HepG2 (cell line): ENCODE results near the gene CYB5R3. TPM values are rescaled to one million over a fixed set of nuclear protein-coding genes. Genes with fewer than 3 reads are reported as not detected.

ENCODE experiments used
- FOSL2 ChIP-seq: sonication (generic); formaldehyde crosslinking; IDR thresholded peaks from 2 replicates; pipeline ENCODE4 v1.4.0; 2020; ENCODE audit warnings: missing genetic modification reagents
- HOXA3 ChIP-seq: sonication (generic); formaldehyde crosslinking; IDR thresholded peaks from 2 replicates; pipeline ENCODE4 v1.5.0; 2020; ENCODE audit warnings: missing genetic modification reagents
- KDM2A ChIP-seq: sonication (generic); formaldehyde crosslinking; IDR thresholded peaks from 2 replicates; pipeline ENCODE4 v1.4.0; 2020; ENCODE audit warnings: low read depth, missing genetic modification reagents, borderline replicate concordance
- PHF8 ChIP-seq: sonication (generic); formaldehyde crosslinking; IDR thresholded peaks from 2 replicates; pipeline ENCODE4 v1.5.0; 2020; ENCODE audit warnings: missing genetic modification reagents
- POLR2G ChIP-seq: fragments of 200-400 bp; formaldehyde crosslinking; IDR thresholded peaks from 2 replicates; pipeline ENCODE4 v1.6.1; 2018; ENCODE audit warnings: mild to moderate bottlenecking, low read depth, low read length, moderate library complexity
- RAD21 ChIP-seq: fragments of 450-650 bp; formaldehyde crosslinking; IDR thresholded peaks from 2 replicates; pipeline ENCODE4 v1.5.0; 2020; ENCODE audit warnings: mild to moderate bottlenecking
- RBAK ChIP-seq: sonication (generic); formaldehyde crosslinking; IDR thresholded peaks from 2 replicates; pipeline ENCODE4 v1.5.1; 2020; ENCODE audit warnings: mild to moderate bottlenecking, missing genetic modification reagents
- REL ChIP-seq: sonication (generic); formaldehyde crosslinking; conservative IDR thresholded peaks from 2 replicates; pipeline ENCODE4 v1.8.0; 2022; ENCODE audit warnings: mild to moderate bottlenecking, missing genetic modification reagents, moderate library complexity
- SALL1 ChIP-seq: sonication (generic); formaldehyde crosslinking; IDR thresholded peaks from 2 replicates; pipeline ENCODE4 v1.8.0; 2022; ENCODE audit warnings: mild to moderate bottlenecking, missing genetic modification reagents
- SAP130 ChIP-seq: IDR thresholded peaks from 2 replicates; pipeline ENCODE4 v1.6.1; 2016; ENCODE audit warnings: low read depth
- SNAPC5 ChIP-seq: sonication (generic); formaldehyde crosslinking; IDR thresholded peaks from 2 replicates; pipeline ENCODE4 v1.8.1; 2023; ENCODE audit warnings: mild to moderate bottlenecking, missing genetic modification reagents, borderline replicate concordance
- ZBTB33 ChIP-seq: sonication (generic); formaldehyde crosslinking; IDR thresholded peaks from 2 replicates; pipeline ENCODE4 v1.4.0; 2020; ENCODE audit warnings: missing genetic modification reagents
- ZBTB42 ChIP-seq: sonication (generic); formaldehyde crosslinking; IDR thresholded peaks from 2 replicates; pipeline ENCODE4 v1.5.0; 2020; ENCODE audit warnings: mild to moderate bottlenecking, missing genetic modification reagents
- ZFP41 ChIP-seq: sonication (generic); formaldehyde crosslinking; IDR thresholded peaks from 2 replicates; pipeline ENCODE4 v1.4.0; 2020; ENCODE audit warnings: mild to moderate bottlenecking, missing genetic modification reagents, borderline replicate concordance
- ZNF382 ChIP-seq: sonication (generic); formaldehyde crosslinking; IDR thresholded peaks from 2 replicates; pipeline ENCODE4 v1.5.0; 2020; ENCODE audit warnings: missing genetic modification reagents, mild to moderate bottlenecking, borderline replicate concordance
- ZNF44 ChIP-seq: sonication (generic); formaldehyde crosslinking; IDR thresholded peaks from 2 replicates; pipeline ENCODE4 v1.5.1; 2020; ENCODE audit warnings: mild to moderate bottlenecking, missing genetic modification reagents
- ZNF543 ChIP-seq: sonication (generic); formaldehyde crosslinking; IDR thresholded peaks from 2 replicates; pipeline ENCODE4 v1.4.0; 2020; ENCODE audit warnings: mild to moderate bottlenecking, missing genetic modification reagents
- ZNF652 ChIP-seq: IDR thresholded peaks from 2 replicates; pipeline ENCODE4 v1.6.1; 2016; ENCODE audit warnings: low read depth, borderline replicate concordance
- ZNF660 ChIP-seq: sonication (generic); formaldehyde crosslinking; IDR thresholded peaks from 2 replicates; pipeline ENCODE4 v1.5.1; 2020; ENCODE audit warnings: mild to moderate bottlenecking, low read depth, missing genetic modification reagents, borderline replicate concordance
- ZNF691 ChIP-seq: sonication (generic); formaldehyde crosslinking; IDR thresholded peaks from 2 replicates; pipeline ENCODE4 v1.4.0; 2020; ENCODE audit warnings: missing genetic modification reagents, low read depth, mild to moderate bottlenecking, borderline replicate concordance
- ZNF782 ChIP-seq: sonication (generic); formaldehyde crosslinking; IDR thresholded peaks from 2 replicates; pipeline ENCODE4 v1.4.0; 2020; ENCODE audit warnings: missing genetic modification reagents, mild to moderate bottlenecking, borderline replicate concordance
- polyA plus RNA-seq, 8 experiments: library from polyadenylated mRNA; depleted of rRNA in 3 of 8; stranded (reverse) in 7 of 8; unstranded in 1 of 8; fragments of >200 nt; fragmentation: Illumina TruSeq in 4 of 8; extraction: Trizol in 4 of 8; gene quantifications; 2 replicates each; pipeline versions ENCODE4 v1.2.1 to v1.2.3, GENCODE V29; 2011 to 2016; ENCODE audit warnings: low read depth in 4 of 8, missing spikeins in 1 of 8, mixed read lengths in 1 of 8; ENCODE audit not compliant: insufficient read depth in 1 of 8
- total RNA-seq, 5 experiments: library from RNA; depleted of rRNA; stranded (reverse); fragments of >200 nt; fragmentation: Illumina TruSeq; extraction: Trizol; gene quantifications; 2 replicates each; pipeline ENCODE4 v1.2.3, GENCODE V29; 2016; ENCODE audit warnings: low read depth in 1 of 5

The CYB5R3 gene
- total and polyA plus RNA-seq, 2 of the 13 experiments (the other 11 are each of a cell fraction or from before 2014, with no cell fraction given): 32.4 to 305 TPM

GRCh38 chr22:42621505-42622002 is 27.6 kb downstream of the CYB5R3 start (continued):
- TF ChIP-seq POLR2G (peak; percentile 39; the same call in 1 of the 2 replicates), FOSL2 (CRISPR knock-in tag) (0 out of 2 replicates have a peak, but pooled peaks have one; percentile 11), ZNF382 (CRISPR knock-in tag) (no peak), RAD21 (CRISPR knock-in tag) (peak; percentile 92), ZNF652 (CRISPR knock-in tag) (no peak), ZFP41 (no peak), RBAK (CRISPR knock-in tag) (no peak), SAP130 (CRISPR knock-in tag) (peak; percentile 36; the same call in 1 of the 2 replicates), ZBTB33 (CRISPR knock-in tag) (peak; percentile 66; the same call in 1 of the 2 replicates), ZNF782 (CRISPR knock-in tag) (0 out of 2 replicates have a peak, but pooled peaks have one; percentile 43), REL (CRISPR knock-in tag) (no peak), ZNF543 (CRISPR knock-in tag) (0 out of 2 replicates have a peak, but pooled peaks have one; percentile 57), KDM2A (CRISPR knock-in tag) (peak; percentile 31; the same call in 1 of the 2 replicates), HOXA3 (CRISPR knock-in tag) (peak; percentile 27; the same call in 1 of the 2 replicates), ZNF44 (no peak), ZNF660 (CRISPR knock-in tag) (no peak), ZNF691 (CRISPR knock-in tag) (peak; percentile 53; the same call in 1 of the 2 replicates), SNAPC5 (CRISPR knock-in tag) (no peak), SALL1 (peak; percentile 61), ZBTB42 (no peak), PHF8 (CRISPR knock-in tag) (0 out of 2 replicates have a peak, but pooled peaks have one; percentile 30)
- TF ChIP-seq, all 625 proteins: peak for 49
